ENCODE data around the gene SH3PXD2A.

The SH3PXD2A gene

GRCh38 chr10:103587073-103587472, 268.3 kb downstream of the SH3PXD2A start:
- no peak for DNase-seq
- ATAC-seq (ENCODE audit: insufficient read depth, low read depth): no peak
- H3K27me3 ChIP-seq (ENCODE audit: insufficient read depth, low read length, poor library complexity): no peaks in the 10 kb centered on the region
- H4K20me1 ChIP-seq (ENCODE audit: insufficient read depth, low read length): 0 out of 2 replicates have a peak, but pooled peaks cover 3% of the 10 kb centered on the region
- no peak overlapping the region for H3K4me2 ChIP-seq (ENCODE audit: insufficient read depth, low read length)
- no peaks in the 10 kb centered on the region for H3K79me2 ChIP-seq (ENCODE audit: insufficient read depth, low read length)
- H3K4me3 ChIP-seq (ENCODE audit: low read depth in 1 of 2, low read length in 2 of 2): no peak overlapping the region
- H3K4me1 ChIP-seq (ENCODE audit: insufficient read depth, low read length): no peaks in the 10 kb centered on the region
- H3K27ac ChIP-seq (ENCODE audit: low read length): no peak overlapping the region
- no peak overlapping the region for H3K9ac ChIP-seq (ENCODE audit: low read depth, low read length)
- no peaks in the 10 kb centered on the region for H3K9me3 ChIP-seq (ENCODE audit: insufficient read depth, low read length, severe bottlenecking)
- TF ChIP-seq EZH2 (IDR thresholded peaks at IDR 0.05; ENCODE audit: borderline replicate concordance, low read depth, low read length, severe bottlenecking): no peak
- no peak for TF ChIP-seq CTCF (IDR thresholded peaks at IDR 0.05; ENCODE audit: borderline replicate concordance, extremely low read depth, low read length, poor library complexity, severe bottlenecking)
- no peak overlapping the region for H2AFZ ChIP-seq (ENCODE audit: low read depth, low read length)
- no peaks in the 10 kb centered on the region for H3K36me3 ChIP-seq (ENCODE audit: insufficient read depth, low read length)

- Histone ChIP-seq H3K4me1 (ENCODE audit: insufficient read depth, low read length) (no peaks in the 10 kb centered on the region), H3K27me3 (ENCODE audit: insufficient read depth, low read length, poor library complexity) (peaks cover 3% of the 10 kb centered on the region), H3K4me2 (ENCODE audit: insufficient read depth, low read length) (no peak overlapping the region), H3K79me2 (ENCODE audit: insufficient read depth, low read length) (no peaks in the 10 kb centered on the region), H4K20me1 (ENCODE audit: insufficient read depth, low read length) (no peaks in the 10 kb centered on the region), H3K9me3 (ENCODE audit: insufficient read depth, low read length, severe bottlenecking) (no peaks in the 10 kb centered on the region), H3K9ac (ENCODE audit: low read depth, low read length) (no peak overlapping the region), H3K4me3 (ENCODE audit: low read depth in 1 of 2, low read length in 2 of 2) (no peak overlapping the region), H3K36me3 (ENCODE audit: insufficient read depth, low read length) (no peaks in the 10 kb centered on the region), H2AFZ (ENCODE audit: low read depth, low read length) (no peak overlapping the region), H3K27ac (ENCODE audit: low read length) (no peak overlapping the region)
- TF ChIP-seq EZH2 (IDR thresholded peaks at IDR 0.05; ENCODE audit: borderline replicate concordance, low read depth, low read length, severe bottlenecking): no peak
- no peak for TF ChIP-seq CTCF (IDR thresholded peaks at IDR 0.05; ENCODE audit: borderline replicate concordance, extremely low read depth, low read length, poor library complexity, severe bottlenecking)
- ATAC-seq (ENCODE audit: insufficient read depth, low read depth) (no peak), DNase-seq (no peak)
These were observed 270.4 kb downstream of the SH3PXD2A start for GRCh38 chr10:103585011-103585405.

GRCh38 chr10:103584216-103585010, 271.0 kb downstream of the SH3PXD2A start:
- Histone ChIP-seq H3K4me2 (ENCODE audit: insufficient read depth, low read length) (no peak overlapping the region), H3K4me1 (ENCODE audit: insufficient read depth, low read length) (no peaks in the 10 kb centered on the region), H3K9ac (ENCODE audit: low read depth, low read length) (no peak overlapping the region), H3K27ac (ENCODE audit: low read length) (no peak overlapping the region), H3K36me3 (ENCODE audit: insufficient read depth, low read length) (no peaks in the 10 kb centered on the region), H2AFZ (ENCODE audit: low read depth, low read length) (no peak overlapping the region), H3K27me3 (ENCODE audit: insufficient read depth, low read length, poor library complexity) (peaks cover 3% of the 10 kb centered on the region), H3K4me3 (ENCODE audit: low read depth in 1 of 2, low read length in 2 of 2) (no peak overlapping the region), H3K9me3 (ENCODE audit: insufficient read depth, low read length, severe bottlenecking) (no peaks in the 10 kb centered on the region), H3K79me2 (ENCODE audit: insufficient read depth, low read length) (no peaks in the 10 kb centered on the region), H4K20me1 (ENCODE audit: insufficient read depth, low read length) (no peaks in the 10 kb centered on the region)
- DNase-seq (no peak), ATAC-seq (ENCODE audit: insufficient read depth, low read depth) (no peak)
- TF ChIP-seq CTCF (IDR thresholded peaks at IDR 0.05; ENCODE audit: borderline replicate concordance, extremely low read depth, low read length, poor library complexity, severe bottlenecking) (no peak), EZH2 (IDR thresholded peaks at IDR 0.05; ENCODE audit: borderline replicate concordance, low read depth, low read length, severe bottlenecking) (no peak)

Measured in DND-41 (cell line).